Breast epithelium (tissue), 4 donors: Measurements from ENCODE around the gene CCDC7. TPM values are rescaled to one million over a fixed set of nuclear protein-coding genes. Genes with fewer than 3 reads are reported as not detected.
"Not testable (repeated sequence)": the region's sequence is repeated elsewhere in the genome, so short reads cannot be mapped to it uniquely, and the experiment has no call there.

Experiments used
- DNase-seq, 2 donors: peaks; one replicate each; pipeline ENCODE4 v3.0.0-alpha.2; 2019; ENCODE audit warnings: low spot score in 2 of 2
- H3K27ac ChIP-seq, 2 donors: fragments of 200-600 bp; sonication (generic) in 1 of 2; one replicate each; pipeline ENCODE4 v1.5.1; 2016 to 2019; ENCODE audit warnings: mild to moderate bottlenecking in 1 of 2
- H3K27me3 ChIP-seq, 2 donors: fragments of 200-600 bp; sonication (generic) in 1 of 2; one replicate each; pipeline versions ENCODE4 v1.5.1 to v1.6.0; 2017 to 2019; ENCODE audit warnings: control low read depth in 1 of 2, mild to moderate bottlenecking in 1 of 2
- H3K36me3 ChIP-seq: fragments of 200-600 bp; one replicate; pipeline ENCODE4 v1.5.1; 2019
- H3K4me1 ChIP-seq, 2 donors: fragments of 200-600 bp; sonication (generic); one replicate each; pipeline ENCODE4 v1.5.1; 2016 to 2019; ENCODE audit warnings: control low read depth in 1 of 2
- H3K4me3 ChIP-seq, 3 donors: fragments of 200-600 bp; sonication (generic); 1 replicate in 2 of 3; 2 replicates in 1 of 3; pipeline ENCODE4 v1.5.1; 2016 to 2019; ENCODE audit warnings: mild to moderate bottlenecking in 3 of 3, moderate library complexity in 2 of 3
- H3K9me3 ChIP-seq, 2 donors: fragments of 200-600 bp; sonication (generic) in 1 of 2; one replicate each; pipeline ENCODE4 v1.5.1; 2016 to 2019; ENCODE audit warnings: control low read depth in 1 of 2
- POLR2A ChIP-seq: fragments of 450-650 bp; IDR thresholded peaks from one replicate; pipeline ENCODE4 v1.6.1; 2016; ENCODE audit warnings: antibody characterized with exemption, mild to moderate bottlenecking, moderate library complexity
- POLR2AphosphoS5 ChIP-seq, 3 donors: sonication (generic); formaldehyde crosslinking; IDR thresholded peaks; one replicate each; pipeline ENCODE4 v1.6.1; 2017; ENCODE audit warnings: antibody characterized with exemption in 3 of 3
- intact Hi-C: fragments of 100-400 bp; cut with DNase I; formaldehyde crosslinking; loops from one replicate; pipeline ENCODE4 v1.15.1; 2023; ENCODE audit warnings: low total_unique reads
- total RNA-seq, 3 donors: library from RNA; depleted of rRNA; stranded (reverse); fragments of >200 nt; gene quantifications; one replicate each; pipeline ENCODE4 v1.1.0, GENCODE V29; 2016
- TF ChIP-seq, protein P1 (sequence below), 3 donors: fragments of 450-650 bp; IDR thresholded peaks; one replicate each; pipeline ENCODE4 v1.5.1; 2016 to 2017; ENCODE audit warnings: antibody characterized with exemption in 3 of 3, mild to moderate bottlenecking in 3 of 3, moderate library complexity in 3 of 3

CCDC7 gene
- total RNA-seq, 3 donors from 2014 or later = 16.3 to 46.7 (median 34.7) TPM

GRCh38 chr10:32621969-32622368 lies 176.0 kb downstream of the CCDC7 start:
- no peak for TF ChIP-seq POLR2A
- TF ChIP-seq, protein P1, sequence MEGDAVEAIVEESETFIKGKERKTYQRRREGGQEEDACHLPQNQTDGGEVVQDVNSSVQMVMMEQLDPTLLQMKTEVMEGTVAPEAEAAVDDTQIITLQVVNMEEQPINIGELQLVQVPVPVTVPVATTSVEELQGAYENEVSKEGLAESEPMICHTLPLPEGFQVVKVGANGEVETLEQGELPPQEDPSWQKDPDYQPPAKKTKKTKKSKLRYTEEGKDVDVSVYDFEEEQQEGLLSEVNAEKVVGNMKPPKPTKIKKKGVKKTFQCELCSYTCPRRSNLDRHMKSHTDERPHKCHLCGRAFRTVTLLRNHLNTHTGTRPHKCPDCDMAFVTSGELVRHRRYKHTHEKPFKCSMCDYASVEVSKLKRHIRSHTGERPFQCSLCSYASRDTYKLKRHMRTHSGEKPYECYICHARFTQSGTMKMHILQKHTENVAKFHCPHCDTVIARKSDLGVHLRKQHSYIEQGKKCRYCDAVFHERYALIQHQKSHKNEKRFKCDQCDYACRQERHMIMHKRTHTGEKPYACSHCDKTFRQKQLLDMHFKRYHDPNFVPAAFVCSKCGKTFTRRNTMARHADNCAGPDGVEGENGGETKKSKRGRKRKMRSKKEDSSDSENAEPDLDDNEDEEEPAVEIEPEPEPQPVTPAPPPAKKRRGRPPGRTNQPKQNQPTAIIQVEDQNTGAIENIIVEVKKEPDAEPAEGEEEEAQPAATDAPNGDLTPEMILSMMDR (IDR thresholded peaks at IDR 0.05) = no peak
- no peak for TF ChIP-seq POLR2AphosphoS5 (IDR thresholded peaks at IDR 0.05)
- no peaks in the 10 kb centered on the region for H3K4me1 ChIP-seq
- no peaks in the 10 kb centered on the region for H3K27me3 ChIP-seq
- H3K36me3 ChIP-seq = no peaks in the 10 kb centered on the region
- intact Hi-C loops = no loop called here
- H3K27ac ChIP-seq = no peak overlapping the region
- no peak for DNase-seq
- H3K9me3 ChIP-seq = peaks cover 0 to 9% of the 10 kb centered on the region in 2 donors
- H3K4me3 ChIP-seq = no peak overlapping the region

DNA sequence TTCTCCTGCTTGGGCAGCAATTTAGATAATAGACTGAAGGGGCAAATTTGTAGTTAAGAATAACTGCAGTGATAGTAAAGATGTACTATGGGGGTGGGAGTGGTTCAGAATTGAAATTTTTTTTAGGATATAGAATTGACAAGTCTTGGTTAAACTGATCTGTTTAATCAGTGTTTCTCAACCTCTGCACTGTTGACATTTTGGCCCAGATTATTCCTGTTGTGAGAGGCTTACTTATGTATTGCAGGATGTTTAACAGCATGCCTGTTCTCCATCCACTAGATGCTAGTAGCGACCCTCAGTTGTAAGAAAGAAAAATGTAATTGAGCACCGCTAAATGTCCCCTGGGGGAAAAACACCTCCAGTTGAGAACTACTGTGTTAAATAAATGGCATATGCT lies 176.5 kb downstream of the CCDC7 start:
- Histone ChIP-seq H3K4me1 (no peaks in the 10 kb centered on the region), H3K27ac (no peak overlapping the region), H3K36me3 (no peaks in the 10 kb centered on the region), H3K27me3 (no peaks in the 10 kb centered on the region), H3K4me3 (no peak overlapping the region), H3K9me3 (peaks cover 0 to 9% of the 10 kb centered on the region in 2 donors)
- no peak for DNase-seq
- no peak for TF ChIP-seq POLR2A
- no peak for TF ChIP-seq POLR2AphosphoS5 (IDR thresholded peaks at IDR 0.05)
- TF ChIP-seq, protein P1 (IDR thresholded peaks at IDR 0.05) = no peak
- intact Hi-C loops = no loop called here

DNA sequence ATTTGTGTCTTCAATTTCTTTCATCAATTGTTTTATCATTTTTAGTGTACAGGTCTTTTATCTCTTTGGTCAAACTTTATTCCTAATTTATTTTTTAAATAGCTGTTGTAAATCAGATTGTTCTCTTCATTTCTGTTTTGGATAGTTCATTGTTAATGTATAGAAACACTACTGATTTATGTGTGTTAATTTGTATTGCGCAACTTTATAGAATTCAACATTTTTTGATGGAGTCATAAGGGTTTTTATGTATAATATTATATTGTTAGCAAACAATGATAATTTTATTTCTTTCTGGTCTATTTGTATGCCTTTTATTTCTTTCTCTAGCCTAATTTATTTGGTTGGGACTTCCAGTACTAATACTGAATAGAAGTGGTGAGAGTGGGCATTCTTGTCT lies 181.2 kb downstream of the CCDC7 start:
- Histone ChIP-seq H3K36me3 (no peaks in the 10 kb centered on the region), H3K4me3 (no peak overlapping the region), H3K27ac (no peak overlapping the region), H3K27me3 (no peaks in the 10 kb centered on the region), H3K4me1 (no peaks in the 10 kb centered on the region), H3K9me3 (peaks cover 0 to 4% of the 10 kb centered on the region in 2 donors)
- DNase-seq = no peak
- TF ChIP-seq POLR2AphosphoS5 (IDR thresholded peaks at IDR 0.05) = no peak
- intact Hi-C loops = no loop called here

DNA sequence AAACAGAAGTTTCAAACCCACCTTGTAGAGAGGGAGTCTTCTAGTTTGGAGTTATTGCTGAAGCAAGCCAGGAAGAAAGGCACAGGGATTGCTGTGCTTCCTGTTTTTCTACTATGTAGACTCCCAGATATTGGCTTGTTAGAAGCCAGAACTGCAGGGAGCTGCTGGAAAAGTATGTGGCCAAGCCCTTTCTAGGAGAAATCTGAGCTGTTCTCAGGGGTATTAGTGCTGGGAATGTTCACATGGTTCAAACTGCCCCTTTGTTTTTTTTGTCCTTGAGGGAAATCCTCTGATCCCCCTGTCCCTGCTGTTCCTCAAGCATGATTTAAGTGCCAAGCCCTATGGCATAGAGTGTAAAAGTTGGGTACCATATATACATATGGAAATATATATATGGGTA lies 184.0 kb downstream of the CCDC7 start:
- Histone ChIP-seq H3K4me1 (no peaks in the 10 kb centered on the region), H3K27ac (no peak overlapping the region), H3K9me3 (peaks cover 0 to 4% of the 10 kb centered on the region in 2 donors), H3K36me3 (no peaks in the 10 kb centered on the region), H3K4me3 (no peak overlapping the region), H3K27me3 (no peaks in the 10 kb centered on the region)
- TF ChIP-seq POLR2AphosphoS5 (IDR thresholded peaks at IDR 0.05) = no peak
- TF ChIP-seq, protein P1 (IDR thresholded peaks at IDR 0.05) = no peak
- no peak for TF ChIP-seq POLR2A
- intact Hi-C loops = no loop called here
- no peak for DNase-seq

- no peak for TF ChIP-seq POLR2A
- TF ChIP-seq, protein P1 (IDR thresholded peaks at IDR 0.05) = no peak
- no peak for TF ChIP-seq POLR2AphosphoS5 (IDR thresholded peaks at IDR 0.05)
- Histone ChIP-seq H3K4me1 (no peaks in the 10 kb centered on the region), H3K36me3 (no peaks in the 10 kb centered on the region), H3K9me3 (peaks cover 4 to 31% of the 10 kb centered on the region in 2 donors), H3K27me3 (no peaks in the 10 kb centered on the region), H3K4me3 (no peak overlapping the region), H3K27ac (no peak overlapping the region)
- intact Hi-C loops = no loop called here
- DNase-seq = no peak
Measured at GRCh38 chr10:32646535-32646934, 200.6 kb downstream of the CCDC7 start.

DNA sequence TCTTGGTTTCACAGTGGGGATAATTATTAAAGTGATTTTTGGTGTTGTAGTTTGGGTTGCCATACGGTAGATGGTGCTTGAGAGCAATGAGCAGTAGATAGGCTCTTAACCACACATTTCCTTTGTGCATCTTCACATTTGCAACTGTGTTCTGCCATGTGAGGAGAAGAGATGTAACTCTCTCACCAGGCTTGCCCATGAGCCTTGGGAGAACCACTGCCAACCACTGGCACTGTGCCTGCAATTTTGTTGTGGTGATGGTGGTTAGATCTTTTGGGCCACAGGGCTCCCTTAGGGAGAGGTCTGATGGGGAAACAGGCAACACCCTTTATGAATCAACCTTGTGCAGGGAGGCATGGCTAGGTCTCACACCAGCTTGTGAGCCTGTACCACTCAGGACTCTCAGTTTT lies 204.3 kb downstream of the CCDC7 start:
- H3K27me3 ChIP-seq = no peaks in the 10 kb centered on the region
- TF ChIP-seq, protein P1 (IDR thresholded peaks at IDR 0.05) = no peak
- TF ChIP-seq POLR2AphosphoS5 (IDR thresholded peaks at IDR 0.05) = no peak
- TF ChIP-seq POLR2A = no peak
- no peak overlapping the region for H3K4me3 ChIP-seq
- H3K36me3 ChIP-seq = no peaks in the 10 kb centered on the region
- intact Hi-C loops = no loop called here
- H3K9me3 ChIP-seq = peaks cover 12 to 60% of the 10 kb centered on the region in 2 donors
- H3K4me1 ChIP-seq = no peaks in the 10 kb centered on the region
- no peak overlapping the region for H3K27ac ChIP-seq
- no peak for DNase-seq

DNA sequence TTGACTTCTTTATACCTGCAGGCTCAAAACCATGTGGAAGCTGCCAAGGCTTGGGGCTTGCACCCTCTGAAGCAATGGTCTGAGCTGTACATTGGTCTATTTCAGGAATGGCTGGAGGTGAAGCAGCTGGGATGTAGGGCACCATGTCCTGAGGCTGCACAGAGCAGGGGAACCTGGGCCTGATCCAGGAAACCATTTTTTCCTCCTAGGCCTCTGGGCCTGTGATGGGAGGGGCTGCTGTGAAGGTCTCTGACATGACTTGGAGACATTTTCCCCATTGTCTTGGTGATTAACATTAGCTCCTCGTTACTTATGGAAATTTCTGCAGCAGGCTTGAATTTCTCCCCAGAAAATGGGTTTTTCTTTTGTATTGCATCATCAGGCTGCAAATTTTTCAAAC lies 211.5 kb downstream of the CCDC7 start:
- H3K4me1 ChIP-seq, H3K27me3 ChIP-seq, DNase-seq, H3K4me3 ChIP-seq, H3K36me3 ChIP-seq, H3K27ac ChIP-seq, intact Hi-C loops: not testable (repeated sequence)
- H3K9me3 ChIP-seq = peaks cover 25 to 47% of the 10 kb centered on the region in 2 donors
